Esophagus (tissue), 2 donors: ENCODE results near the gene ADM. TPM values are rescaled to one million over a fixed set of nuclear protein-coding genes. Genes with fewer than 3 reads are reported as not detected.
A peak's percentile ranks its signal among the peaks of the same experiment; 100 is the strongest.

Experiments
- H3K27ac ChIP-seq, 2 donors: one replicate each; pipeline ENCODE4 v1.5.1; 2013; ENCODE audit warnings: low read depth in 2 of 2, mild to moderate bottlenecking in 2 of 2, inconsistent platforms in 1 of 2, low read length in 1 of 2, moderate library complexity in 1 of 2
- H3K27me3 ChIP-seq, 2 donors: one replicate each; pipeline ENCODE4 v1.6.1; 2013; ENCODE audit warnings: low read length in 2 of 2, control low read depth in 1 of 2, mild to moderate bottlenecking in 1 of 2; ENCODE audit not compliant: insufficient read depth in 2 of 2, control insufficient read depth in 1 of 2
- H3K36me3 ChIP-seq, 2 donors: one replicate each; pipeline ENCODE4 v1.6.1; 2013; ENCODE audit warnings: low read length in 1 of 2; ENCODE audit not compliant: control insufficient read depth in 2 of 2, insufficient read depth in 2 of 2
- H3K4me1 ChIP-seq, 2 donors: one replicate each; pipeline ENCODE4 v1.6.1; 2013; ENCODE audit warnings: low read length in 1 of 2; ENCODE audit not compliant: control insufficient read depth in 2 of 2, insufficient read depth in 2 of 2
- H3K4me3 ChIP-seq, 2 donors: one replicate each; pipeline ENCODE4 v1.5.1; 2013; ENCODE audit warnings: low read length in 2 of 2, mild to moderate bottlenecking in 2 of 2, low read depth in 1 of 2, moderate library complexity in 1 of 2
- H3K9me3 ChIP-seq, 2 donors: one replicate each; pipeline ENCODE4 v1.6.1; 2013; ENCODE audit warnings: mild to moderate bottlenecking in 2 of 2, low read depth in 1 of 2, low read length in 1 of 2, moderate library complexity in 1 of 2; ENCODE audit not compliant: control insufficient read depth in 2 of 2, insufficient read depth in 1 of 2
- WGBS, 2 donors: extraction: QIAGEN DNeasy Blood & Tissue Kit; methylation state at CpG; one replicate each; pipeline ENCODE4 v1.1.7; 2013; 5-methylcytosine and 5-hydroxymethylcytosine counted together
- polyA plus RNA-seq, 2 donors: library from polyadenylated mRNA; stranded (reverse); fragments of 200-250 nt; gene quantifications; one replicate each; pipeline ENCODE4 v1.2.3, GENCODE V29; 2013
- donor health status: healthy with polysubstance abuse.
- donor health status: Bipolar disorder and iron deficiency.

ADM gene
- polyA plus RNA-seq, 2 donors: 33.9 to 52.1 TPM

- Histone ChIP-seq H3K4me1 (peaks cover 9% of the 10 kb centered on the region in 2 donors), H3K9me3 (no peaks in the 10 kb centered on the region)
Observed at GRCh38 chr11:10288881-10289764, 15.8 kb upstream of the ADM start.

DNA sequence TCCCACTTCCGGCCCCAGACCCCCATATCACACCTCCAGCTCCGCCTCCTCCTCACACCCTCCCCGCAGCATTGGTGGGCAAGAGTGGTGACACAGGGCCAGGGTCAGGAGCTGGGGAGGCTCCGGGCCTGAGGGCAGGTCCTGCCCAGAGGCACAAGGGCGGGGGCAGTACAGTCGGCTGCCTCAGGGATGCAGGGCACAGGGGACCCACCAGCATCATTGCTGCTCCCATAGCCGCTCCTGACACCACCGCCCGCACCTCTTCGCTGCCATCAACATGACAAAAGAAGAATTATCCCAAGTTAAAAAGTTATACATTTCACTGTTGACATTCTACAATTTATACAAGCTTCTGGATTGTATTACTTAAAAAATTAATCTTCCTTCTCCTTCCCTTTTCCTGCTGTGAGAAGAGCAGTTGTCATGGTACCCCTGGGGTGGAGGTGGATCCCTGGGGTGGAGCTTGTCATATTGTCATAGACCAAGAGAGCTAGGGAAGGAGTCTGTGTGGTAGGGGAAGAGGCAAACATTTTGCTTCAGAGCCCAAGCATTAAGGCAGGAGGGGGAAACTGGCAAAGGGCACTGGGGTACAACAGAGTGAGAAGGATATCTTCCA lies 15.0 kb upstream of the ADM start:
- H3K27ac ChIP-seq: no peak overlapping the region
- 84 to 88% methylated on average over 10 of the region's 10 CpGs for WGBS, 2 donors

More at GRCh38 chr11:10288881-10289764, 15.8 kb upstream of the ADM start:
- 84 to 87% methylated on average over 24 of the region's 24 CpGs for WGBS, 2 donors
- Histone ChIP-seq H3K4me3 (no peak overlapping the region), H3K27me3 (no peaks in the 10 kb centered on the region), H3K27ac (no peak overlapping the region), H3K36me3 (peaks cover 0 to 4% of the 10 kb centered on the region in 2 donors)

DNA sequence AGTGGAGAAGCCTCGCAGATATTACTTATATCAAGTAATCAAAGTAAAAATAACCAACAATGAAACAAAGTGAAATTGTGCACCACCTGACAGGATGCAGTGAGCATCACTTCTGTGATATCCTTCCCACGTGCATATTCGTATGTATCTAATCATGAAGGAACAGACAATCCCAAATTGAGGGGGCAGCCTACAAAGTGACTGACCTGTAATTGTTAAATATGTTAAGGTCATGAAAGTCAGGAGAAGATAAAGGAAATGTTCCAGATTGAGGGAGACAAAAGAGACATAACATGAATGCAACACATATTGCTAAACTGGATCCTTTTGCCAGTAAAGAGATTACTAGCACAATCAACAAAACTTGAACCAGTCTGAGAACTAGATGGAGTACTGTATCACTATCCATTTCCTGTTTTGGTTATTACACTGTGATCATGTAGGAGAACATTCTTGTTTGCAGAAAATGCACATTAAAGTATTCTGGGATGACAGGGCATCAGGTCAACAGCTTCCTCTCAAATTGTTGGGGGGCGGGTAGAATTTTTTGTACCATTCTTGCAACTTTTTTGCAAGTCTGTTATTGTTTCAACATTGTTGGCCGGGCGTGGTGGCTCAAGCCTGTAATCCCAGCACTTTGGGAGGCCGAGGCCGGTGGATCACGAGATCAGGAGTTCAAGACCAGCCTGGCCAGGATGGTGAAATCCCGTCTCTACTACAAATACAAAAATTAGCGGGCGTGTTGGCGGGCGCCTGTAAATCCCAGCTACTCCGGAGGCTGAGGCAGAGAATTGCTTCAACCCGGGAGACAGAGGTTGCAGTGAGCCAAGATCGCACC lies 12.9 kb upstream of the ADM start:
- 80 to 82% methylated on average over 17 of the region's 17 CpGs for WGBS, 2 donors
- Histone ChIP-seq H3K27ac (peak overlapping the region in 1 of 2 donors; percentile 21), H3K36me3 (peaks cover 0 to 4% of the 10 kb centered on the region in 2 donors), H3K9me3 (no peaks in the 10 kb centered on the region), H3K4me3 (no peak overlapping the region), H3K27me3 (no peaks in the 10 kb centered on the region), H3K4me1 (peaks cover 7 to 9% of the 10 kb centered on the region in 2 donors)

More for the DNA sequence above, 15.0 kb upstream of the ADM start:
- Histone ChIP-seq H3K4me3 (no peak overlapping the region), H3K9me3 (no peaks in the 10 kb centered on the region), H3K36me3 (peaks cover 0 to 4% of the 10 kb centered on the region in 2 donors), H3K27me3 (no peaks in the 10 kb centered on the region), H3K4me1 (peaks cover 9% of the 10 kb centered on the region in 2 donors)

DNA sequence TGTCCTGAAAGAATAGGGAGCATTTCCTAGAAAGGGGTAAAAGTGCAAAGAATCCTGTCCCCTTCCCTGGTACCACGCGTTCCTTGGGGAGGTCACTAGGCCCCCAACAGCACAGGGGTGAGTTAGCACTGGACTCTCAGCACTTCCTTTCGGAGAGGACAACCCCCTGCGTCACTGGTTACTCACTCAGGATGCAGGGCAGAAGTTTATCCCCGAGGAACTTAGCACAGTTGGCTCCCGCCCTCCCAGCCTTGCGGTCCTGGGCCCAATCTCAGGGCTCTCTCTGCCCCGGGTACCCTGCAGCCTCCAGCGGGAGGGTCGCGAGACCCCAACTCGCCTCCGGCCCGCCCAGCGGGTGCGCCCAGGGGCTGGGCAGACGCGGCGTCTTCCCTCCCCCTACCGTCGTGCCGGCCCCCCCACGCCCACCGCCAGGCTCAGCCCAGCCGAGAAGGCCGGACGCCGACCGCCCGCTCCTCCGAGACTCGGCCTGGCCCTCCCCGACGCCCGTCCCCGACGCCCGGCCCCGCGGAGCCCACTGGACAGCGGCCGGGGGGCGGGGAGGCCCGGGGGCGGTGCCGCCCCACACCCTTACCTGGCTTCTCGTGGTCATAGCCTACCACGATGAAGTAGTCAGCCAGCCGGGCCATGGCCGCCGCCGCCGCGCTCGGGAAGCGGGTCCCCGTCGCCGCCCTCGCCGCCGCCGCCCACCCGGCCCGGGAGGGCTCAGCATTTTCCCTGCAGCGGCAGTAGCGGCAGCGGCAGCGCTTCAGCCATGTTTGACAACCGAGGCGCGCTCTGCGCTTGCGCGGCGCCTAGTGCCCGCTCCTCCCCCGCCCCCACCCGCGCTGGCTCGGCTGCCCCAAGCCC lies 11.2 kb upstream of the ADM start, which contains the start of gene SBF2:
SBF2 (minus strand) TSS at position 797 of the 867 bp plus-strand sequence; CDS start at position 647, 150 bp downstream.
- Histone ChIP-seq H3K4me1 (peaks cover 7 to 9% of the 10 kb centered on the region in 2 donors), H3K4me3 (peak within 1 kb of the TSS; percentile 59 to 75), H3K36me3 (peaks cover 0 to 2% of the 10 kb centered on the region in 2 donors), H3K9me3 (no peaks in the 10 kb centered on the region), H3K27ac (peak within 1 kb of the TSS; percentile 89 to 94), H3K27me3 (no peaks in the 10 kb centered on the region)
- 1% methylated on average over 60 to 81 of the region's 81 CpGs for WGBS, 2 donors

GRCh38 chr11:10294290-10294953 lies 10.5 kb upstream of the ADM start:
- Histone ChIP-seq H3K36me3 (peaks cover 0 to 2% of the 10 kb centered on the region in 2 donors), H3K4me1 (peaks cover 3 to 4% of the 10 kb centered on the region in 2 donors)
- 1 to 3% methylated on average over 40 to 45 of the region's 45 CpGs for WGBS, 2 donors

DNA sequence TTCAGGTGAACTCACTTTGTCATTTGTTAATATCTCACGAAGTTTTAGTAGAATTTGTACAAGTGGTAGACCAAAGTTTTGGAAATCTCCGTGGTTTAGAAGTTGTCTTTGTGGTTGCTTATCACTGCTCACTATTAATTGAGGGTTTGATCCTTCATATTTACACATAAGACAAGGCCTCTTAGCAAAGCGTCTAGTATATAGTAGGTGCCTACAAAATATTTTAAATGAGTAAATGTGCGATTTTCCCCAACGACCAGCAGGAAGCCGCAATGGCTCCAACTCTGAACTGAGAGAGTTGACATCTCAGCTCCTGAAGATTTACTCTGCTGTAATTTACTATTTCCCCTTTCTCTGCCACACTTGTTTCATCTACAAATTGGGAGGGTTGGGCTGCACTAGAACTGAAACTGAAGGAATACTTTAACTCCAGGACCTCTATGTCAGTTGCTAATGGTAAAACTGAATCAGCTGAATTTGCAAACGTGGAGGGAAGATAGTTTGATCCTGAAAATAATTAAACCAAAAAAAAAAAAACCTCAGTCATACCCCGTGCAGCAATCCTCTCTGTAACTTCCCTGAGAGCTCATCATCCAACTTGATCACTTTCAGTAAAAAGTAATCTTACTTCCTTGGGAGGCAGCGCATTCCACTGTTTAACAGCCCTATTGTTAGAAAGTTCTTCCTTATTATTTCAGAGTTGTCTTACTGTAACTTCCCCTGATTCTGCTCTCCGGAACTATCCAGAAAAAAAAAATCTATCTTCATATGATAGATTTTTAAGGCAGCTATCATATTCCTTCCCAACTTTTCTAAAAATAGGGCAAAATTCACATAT lies 9.6 kb upstream of the ADM start:
- H3K9me3 ChIP-seq: no peaks in the 10 kb centered on the region
- peak overlapping the region; percentile 17 to 89 for H3K27ac ChIP-seq
- peak overlapping the region in 1 of 2 donors; percentile 59 for H3K4me3 ChIP-seq
- no peaks in the 10 kb centered on the region for H3K27me3 ChIP-seq
- H3K4me1 ChIP-seq: no peaks in the 10 kb centered on the region
- WGBS, 2 donors: 49 to 52% methylated on average over 10 of the region's 10 CpGs
- H3K36me3 ChIP-seq: no peaks in the 10 kb centered on the region

More at GRCh38 chr11:10294290-10294953, 10.5 kb upstream of the ADM start:
- peak overlapping the region; percentile 89 to 94 for H3K27ac ChIP-seq
- H3K4me3 ChIP-seq: peak overlapping the region; percentile 59 to 75
- H3K27me3 ChIP-seq: no peaks in the 10 kb centered on the region
- H3K9me3 ChIP-seq: no peaks in the 10 kb centered on the region

- Histone ChIP-seq H3K9me3 (no peaks in the 10 kb centered on the region), H3K4me3 (no peak overlapping the region), H3K27ac (no peak overlapping the region), H3K36me3 (no peaks in the 10 kb centered on the region), H3K4me1 (no peaks in the 10 kb centered on the region), H3K27me3 (no peaks in the 10 kb centered on the region)
- WGBS, 2 donors: 76 to 81% methylated on average over 5 of the region's 5 CpGs
Observed at GRCh38 chr11:10298342-10298741, 6.5 kb upstream of the ADM start.
